H9 (cell line): ENCODE results near the gene PLCH2. TPM values are rescaled to one million over a fixed set of nuclear protein-coding genes. Genes with fewer than 3 reads are reported as not detected.

ENCODE experiments used
- DNase-seq: peaks from one replicate; pipeline ENCODE4 v3.0.0-alpha.2; 2017
- H2AFZ ChIP-seq: one replicate; pipeline ENCODE4 v1.6.1; 2013; ENCODE audit warnings: mild to moderate bottlenecking, low read length, control low read depth, moderate library complexity
- H2AK5ac ChIP-seq: 2 replicates; pipeline ENCODE4 v1.6.1; 2013; ENCODE audit warnings: low read length, control low read depth, mixed read lengths; ENCODE audit not compliant: insufficient read length
- H2BK120ac ChIP-seq: one replicate; pipeline ENCODE4 v1.6.1; 2013; ENCODE audit warnings: low read depth, mild to moderate bottlenecking, low read length, control low read depth, inconsistent platforms; ENCODE audit not compliant: poor library complexity, severe bottlenecking
- H2BK12ac ChIP-seq: 2 replicates; pipeline ENCODE4 v1.6.1; 2013; ENCODE audit warnings: low read length, control low read depth, mixed read lengths, low read depth; ENCODE audit not compliant: insufficient read length
- H2BK15ac ChIP-seq: 2 replicates; pipeline ENCODE4 v1.6.1; 2013; ENCODE audit warnings: low read depth, low read length, control low read depth
- H2BK20ac ChIP-seq: one replicate; pipeline ENCODE4 v1.6.1; 2013; ENCODE audit warnings: low read depth, mild to moderate bottlenecking, low read length, control low read depth, inconsistent platforms; ENCODE audit not compliant: poor library complexity, severe bottlenecking
- H2BK5ac ChIP-seq: 2 replicates; pipeline ENCODE4 v1.6.1; 2013; ENCODE audit warnings: low read length, control low read depth, mixed read lengths; ENCODE audit not compliant: insufficient read length
- H3K14ac ChIP-seq: 2 replicates; pipeline ENCODE4 v1.6.1; 2013; ENCODE audit warnings: low read length, control low read depth; ENCODE audit not compliant: insufficient read depth
- H3K18ac ChIP-seq: 2 replicates; pipeline ENCODE4 v1.6.1; 2013; ENCODE audit warnings: low read depth, mild to moderate bottlenecking, mixed read lengths, low read length, control low read depth; ENCODE audit not compliant: insufficient read length
- H3K23ac ChIP-seq: 2 replicates; pipeline ENCODE4 v1.6.1; 2013; ENCODE audit warnings: low read length, control low read depth, mixed read lengths, low read depth; ENCODE audit not compliant: insufficient read length
- H3K23me2 ChIP-seq: 2 replicates; pipeline ENCODE4 v1.6.1; 2013; ENCODE audit warnings: low read depth, mild to moderate bottlenecking, mixed read lengths, low read length, control low read depth; ENCODE audit not compliant: insufficient read length, poor library complexity, severe bottlenecking
- H3K27ac ChIP-seq: 2 replicates; pipeline ENCODE4 v1.5.1; 2013; ENCODE audit warnings: low read length, control low read depth, mixed read lengths, low read depth; ENCODE audit not compliant: insufficient read length
- H3K27me3 ChIP-seq: 2 replicates; pipeline ENCODE4 v1.6.1; 2013; ENCODE audit warnings: low read length, control low read depth, inconsistent platforms; ENCODE audit not compliant: insufficient read depth
- H3K4ac ChIP-seq: 2 replicates; pipeline ENCODE4 v1.6.1; 2013; ENCODE audit warnings: low read depth, mild to moderate bottlenecking, control low read depth, inconsistent platforms, low read length, moderate library complexity
- H3K4me1 ChIP-seq: 2 replicates; pipeline ENCODE4 v1.6.1; 2013; ENCODE audit warnings: low read length, control low read depth, inconsistent platforms; ENCODE audit not compliant: insufficient read depth
- H3K4me2 ChIP-seq: 2 replicates; pipeline ENCODE4 v1.6.1; 2013; ENCODE audit warnings: low read length, control low read depth, mixed read lengths; ENCODE audit not compliant: insufficient read length, insufficient read depth
- H3K56ac ChIP-seq: 2 replicates; pipeline ENCODE4 v1.6.1; 2013; ENCODE audit warnings: low read depth, mild to moderate bottlenecking, mixed read lengths, low read length, control low read depth; ENCODE audit not compliant: insufficient read length
- H3K79me1 ChIP-seq: 2 replicates; pipeline ENCODE4 v1.6.1; 2013; ENCODE audit warnings: low read depth, mild to moderate bottlenecking, moderate library complexity, low read length, control low read depth, inconsistent platforms; ENCODE audit not compliant: insufficient read depth, poor library complexity, severe bottlenecking
- H3K79me2 ChIP-seq: 2 replicates; pipeline ENCODE4 v1.6.1; 2013; ENCODE audit warnings: low read length, control low read depth, inconsistent platforms; ENCODE audit not compliant: insufficient read depth
- H3K9ac ChIP-seq: 2 replicates; pipeline ENCODE4 v1.6.1; 2013; ENCODE audit warnings: low read length, control low read depth, mixed read lengths; ENCODE audit not compliant: insufficient read length; ENCODE audit errors: extremely low read depth
- H3K9me3 ChIP-seq: one replicate; pipeline ENCODE4 v1.6.1; 2013; ENCODE audit warnings: low read depth, low read length, inconsistent platforms; ENCODE audit not compliant: control insufficient read depth
- H3T11ph ChIP-seq: one replicate; pipeline ENCODE4 v1.6.1; 2013; ENCODE audit warnings: mild to moderate bottlenecking, low read length, control low read depth, inconsistent platforms
- H4K20me1 ChIP-seq: one replicate; pipeline ENCODE4 v1.6.1; 2013; ENCODE audit not compliant: control insufficient read depth, insufficient read length, insufficient read depth
- H4K5ac ChIP-seq: 2 replicates; pipeline ENCODE4 v1.6.1; 2013; ENCODE audit warnings: low read depth, mild to moderate bottlenecking, mixed read lengths, low read length, control low read depth; ENCODE audit not compliant: insufficient read length
- H4K8ac ChIP-seq: replicated peaks from 2 replicates; pipeline ENCODE4 v1.6.1; 2013; ENCODE audit warnings: low read length, control low read depth, mixed read lengths, low read depth; ENCODE audit not compliant: insufficient read length
- H4K91ac ChIP-seq: 2 replicates; pipeline ENCODE4 v1.6.1; 2013; ENCODE audit warnings: low read depth, mild to moderate bottlenecking, moderate library complexity, mixed read lengths, low read length, control low read depth; ENCODE audit not compliant: insufficient read length
- H3K27ac Mint-ChIP-seq, 3 experiments: 2 replicates in 2 of 3; 3 replicates in 1 of 3; pipeline ENCODE4 v1.8.0; 2020 to 2021; ENCODE audit warnings: mixed read lengths in 3 of 3, mild to moderate bottlenecking in 1 of 3, moderate library complexity in 1 of 3
- H3K27me3 Mint-ChIP-seq: 2 replicates; pipeline ENCODE4 v1.8.0; 2021; ENCODE audit warnings: low read depth, mild to moderate bottlenecking, moderate library complexity, mixed read lengths
- H3K36me3 Mint-ChIP-seq, 3 experiments: 2 replicates in 2 of 3; 3 replicates in 1 of 3; pipeline ENCODE4 v1.8.0; 2020 to 2021; ENCODE audit warnings: low read depth in 3 of 3, mixed read lengths in 3 of 3; ENCODE audit not compliant: insufficient read depth in 1 of 3
- H3K4me1 Mint-ChIP-seq, 2 experiments: 2 replicates each; pipeline ENCODE4 v1.8.0; 2020; ENCODE audit warnings: mixed read lengths in 2 of 2
- H3K4me3 Mint-ChIP-seq, 2 experiments: 2 replicates in 1 of 2; 3 replicates in 1 of 2; pipeline ENCODE4 v1.8.0; 2020 to 2021; ENCODE audit warnings: mild to moderate bottlenecking in 2 of 2, mixed read lengths in 2 of 2, moderate library complexity in 1 of 2
- H3K9me3 Mint-ChIP-seq, 2 experiments: 2 replicates in 1 of 2; 3 replicates in 1 of 2; pipeline ENCODE4 v1.8.0; 2020; ENCODE audit warnings: mild to moderate bottlenecking in 2 of 2, mixed read lengths in 2 of 2, moderate library complexity in 1 of 2
- CTCF ChIP-seq: fragments of 200-600 bp; sonication (generic); conservative IDR thresholded peaks from 3 replicates; pipeline ENCODE4 v1.8.0; 2021; ENCODE audit warnings: antibody characterized with exemption, mild to moderate bottlenecking
- WGBS: extraction: QIAGEN DNeasy Blood & Tissue Kit; methylation state at CpG from one replicate; pipeline ENCODE4 v1.1.7; 2013; ENCODE audit warnings: missing lambda C conversion rate, low lambda C conversion rate, mixed read lengths; ENCODE audit not compliant: insufficient read length; ENCODE audit errors: extremely low coverage; 5-methylcytosine and 5-hydroxymethylcytosine counted together
- total RNA-seq: library from RNA; stranded (reverse); gene quantifications from 2 replicates; pipeline ENCODE4 v1.2.1, GENCODE V29; 2021

The PLCH2 gene
- total RNA-seq, 1 experiment from 2014 or later: 0.09 TPM

GRCh38 chr1:2489615-2490014, 13.5 kb downstream of the PLCH2 start:
- no peaks in the 10 kb centered on the region for H3K79me2 ChIP-seq
- Mint-ChIP-seq H3K4me1 (0 out of 4 replicates have a peak, but pooled peaks cover 0 to 3% of the 10 kb centered on the region in 2 experiments), H3K4me3 (no peak overlapping the region), H3K36me3 (0 out of 7 replicates have a peak, but pooled peaks cover 0 to 8% (median 0%) of the 10 kb centered on the region in 3 experiments), H3K27me3 (peaks cover 39% of the 10 kb centered on the region), H3K27ac (no peak overlapping the region), H3K9me3 (peaks cover 14 to 16% of the 10 kb centered on the region in 2 experiments)
- no peak overlapping the region for H2BK120ac ChIP-seq
- H2BK20ac ChIP-seq: no peak overlapping the region
- H3K14ac ChIP-seq: no peak overlapping the region
- H3K4ac ChIP-seq: no peak overlapping the region
- H4K5ac ChIP-seq: no peak overlapping the region
- TF ChIP-seq CTCF: no peak
- no peak overlapping the region for H4K8ac ChIP-seq
- H3K27me3 ChIP-seq: no peaks in the 10 kb centered on the region
- no peak overlapping the region for H3K23ac ChIP-seq
- WGBS: no CpG with 5 or more reads among the region's 14 CpGs
- H3K9ac ChIP-seq: no peak overlapping the region
- no peaks in the 10 kb centered on the region for H3K9me3 ChIP-seq
- H3K4me1 ChIP-seq: no peaks in the 10 kb centered on the region
- no peak overlapping the region for H2BK15ac ChIP-seq
- H3K18ac ChIP-seq: no peak overlapping the region
- no peak overlapping the region for H2BK12ac ChIP-seq
- H4K91ac ChIP-seq: no peak overlapping the region
- H3K4me2 ChIP-seq: no peak overlapping the region
- no peak overlapping the region for H2AFZ ChIP-seq
- H3T11ph ChIP-seq: no peak overlapping the region
- H3K27ac ChIP-seq: no peak overlapping the region
- H3K79me1 ChIP-seq: no peaks in the 10 kb centered on the region
- H4K20me1 ChIP-seq: no peaks in the 10 kb centered on the region
- no peak overlapping the region for H3K56ac ChIP-seq
- no peak overlapping the region for H2AK5ac ChIP-seq
- no peak for DNase-seq
- H3K23me2 ChIP-seq: no peaks in the 10 kb centered on the region
- no peak overlapping the region for H2BK5ac ChIP-seq
